A673 (cell line): ENCODE results near the gene FTCD. TPM values are rescaled to one million over a fixed set of nuclear protein-coding genes. Genes with fewer than 3 reads are reported as not detected.

Source experiments
- BruUV-seq: library from RNA; stranded (reverse); fragments of 400-500 nt; replicated peaks from 2 replicates; lab custom pipeline; 2021; lab: Mats Ljungman, UMichigan
- CTCF ChIA-PET: fragments of 300-600 bp; sonication (Branson Sonifier 250); formaldehyde crosslinking; loops from one replicate; lab custom pipeline; 2022; ENCODE audit warnings: antibody characterized with exemption; lab: Charles Lee
- POLR2A ChIA-PET: fragments of 300-600 bp; sonication (Branson Sonifier 250); formaldehyde crosslinking; loops from one replicate; lab custom pipeline; 2022; ENCODE audit warnings: antibody characterized with exemption; ENCODE audit not compliant: low non-redundant PET; lab: Charles Lee
- DNase-seq: peaks from one replicate; pipeline ENCODE4 v3.0.0-alpha.2; 2015; ENCODE audit warnings: low spot score
- H3K27ac ChIP-seq: fragments of 200-600 bp; sonication (generic); 2 replicates; pipeline ENCODE4 v1.5.1; 2016; ENCODE audit warnings: mixed run types, low read depth, mild to moderate bottlenecking, mixed read lengths, antibody characterized with exemption, low read length; ENCODE audit not compliant: poor library complexity, severe bottlenecking
- H3K27me3 ChIP-seq: fragments of 200-600 bp; sonication (generic); replicated peaks from 2 replicates; pipeline ENCODE4 v1.6.1; 2017; ENCODE audit warnings: mixed run types, low read depth, mild to moderate bottlenecking, mixed read lengths, antibody characterized with exemption, low read length; ENCODE audit not compliant: insufficient read depth, poor library complexity
- H3K36me3 ChIP-seq: fragments of 200-600 bp; sonication (generic); 2 replicates; pipeline ENCODE4 v1.6.1; 2016; ENCODE audit warnings: mixed run types, mild to moderate bottlenecking, mixed read lengths, antibody characterized with exemption, low read length; ENCODE audit not compliant: insufficient read depth, poor library complexity, severe bottlenecking
- H3K4me1 ChIP-seq: fragments of 200-600 bp; sonication (generic); 2 replicates; pipeline ENCODE4 v1.6.1; 2017; ENCODE audit warnings: mixed run types, mild to moderate bottlenecking, mixed read lengths, antibody characterized with exemption, low read length; ENCODE audit not compliant: insufficient read depth, poor library complexity, severe bottlenecking
- H3K4me3 ChIP-seq: fragments of 200-600 bp; sonication (generic); 2 replicates; pipeline ENCODE4 v1.5.1; 2016; ENCODE audit warnings: low read depth, mixed run types, mild to moderate bottlenecking, mixed read lengths, low read length; ENCODE audit not compliant: poor library complexity, severe bottlenecking
- H3K9me3 ChIP-seq: fragments of 200-600 bp; sonication (generic); 2 replicates; pipeline ENCODE4 v1.6.1; 2016; ENCODE audit warnings: mixed run types, low read depth, mild to moderate bottlenecking, mixed read lengths, antibody characterized with exemption, low read length; ENCODE audit not compliant: poor library complexity, severe bottlenecking
- CTCF ChIP-seq: fragments of 300-800, 200-600 bp; sonication (generic); conservative IDR thresholded peaks from 2 replicates; pipeline ENCODE4 v1.5.1; 2017; ENCODE audit warnings: low read depth, mild to moderate bottlenecking, antibody characterized with exemption, low read length, moderate library complexity, mixed read lengths
- EZH2 ChIP-seq: fragments of 200-600 bp; sonication (generic); IDR thresholded peaks from 2 replicates; pipeline ENCODE4 v1.6.1; 2017; ENCODE audit warnings: borderline replicate concordance, low read depth, mild to moderate bottlenecking, mixed read lengths, antibody characterized with exemption, low read length; ENCODE audit not compliant: poor library complexity, severe bottlenecking
- intact Hi-C: fragments of 100-400 bp; cut with micrococcal nuclease; formaldehyde crosslinking; loops from one replicate; pipeline ENCODE4 v1.10.0; 2022; ENCODE audit not compliant: unreplicated experiment
- total RNA-seq: library from RNA; stranded (reverse); gene quantifications from 2 replicates; pipeline ENCODE4 v1.2.3, GENCODE V29; 2021

The FTCD gene
- total RNA-seq, 1 experiment from 2014 or later = 5.4 TPM

GRCh38 chr21:46190491-46191131 lies 35.2 kb upstream of the FTCD start:
- no peaks in the 10 kb centered on the region for H3K9me3 ChIP-seq
- no peaks in the 10 kb centered on the region for H3K4me1 ChIP-seq
- BruUV-seq = TSS peak; percentile 51
- ChIA-PET POLR2A (interaction anchor here (0.7 kb wide), 1 partner anchor 135 kb away, joined by 5 read pairs; a partner anchor contains a TSS), CTCF (no interaction called here)
- no peak for DNase-seq
- H3K36me3 ChIP-seq = peaks cover 50% of the 10 kb centered on the region
- no peak overlapping the region for H3K4me3 ChIP-seq
- no peak overlapping the region for H3K27ac ChIP-seq
- intact Hi-C loops = no loop called here
- TF ChIP-seq CTCF = no peak
- TF ChIP-seq EZH2 = no peak
- no peaks in the 10 kb centered on the region for H3K27me3 ChIP-seq

- DNase-seq = no peak
- H3K4me3 ChIP-seq = no peak overlapping the region
- no peaks in the 10 kb centered on the region for H3K4me1 ChIP-seq
- TF ChIP-seq EZH2 = no peak
- TF ChIP-seq CTCF = no peak
- no peaks in the 10 kb centered on the region for H3K9me3 ChIP-seq
- intact Hi-C loops = no loop called here
- ChIA-PET CTCF (no interaction called here), POLR2A (interaction anchor here (0.7 kb wide), 1 partner anchor 136 kb away, joined by 5 read pairs; a partner anchor contains a TSS)
- H3K27ac ChIP-seq = no peak overlapping the region
- no TSS peak for BruUV-seq
- H3K27me3 ChIP-seq = no peaks in the 10 kb centered on the region
- H3K36me3 ChIP-seq = peaks cover 44% of the 10 kb centered on the region
These were observed 34.6 kb upstream of the FTCD start for GRCh38 chr21:46189959-46190490.

DNA sequence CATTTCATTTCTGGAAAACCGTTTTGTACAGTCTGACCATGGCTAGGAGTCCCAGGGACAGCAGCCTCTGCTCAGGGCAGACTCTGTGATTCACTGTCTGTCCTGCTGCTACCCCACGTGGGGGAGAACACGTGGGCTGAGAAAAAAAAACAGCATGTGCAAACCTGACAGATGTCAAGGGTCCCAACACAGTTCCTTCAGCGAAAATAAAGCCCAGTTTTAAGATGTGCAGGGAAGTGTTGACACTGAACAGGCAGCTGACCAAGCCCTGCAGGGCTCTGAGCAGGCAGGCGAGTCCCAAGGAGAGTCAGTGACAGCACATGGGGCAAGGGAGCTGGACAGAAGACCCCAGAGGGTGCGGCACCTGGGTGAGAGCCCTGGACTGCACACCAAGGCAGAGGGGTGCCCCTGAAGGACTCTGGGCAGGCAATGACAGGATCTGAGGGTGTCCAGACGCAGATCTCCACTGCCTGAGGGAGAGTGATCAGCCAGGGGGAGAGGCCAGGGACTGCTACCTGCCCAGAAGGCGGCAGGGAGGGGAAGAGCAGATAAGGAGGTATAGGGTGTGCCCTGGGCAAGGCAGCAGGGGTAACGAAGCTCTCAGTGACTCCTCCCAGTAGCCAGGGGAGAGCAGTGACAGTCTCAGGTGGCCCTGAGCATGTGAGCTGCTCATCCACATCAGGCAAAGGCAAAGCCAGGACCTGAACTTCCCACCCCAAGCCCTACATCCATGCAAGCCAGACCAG lies 34.0 kb upstream of the FTCD start:
- Histone ChIP-seq H3K4me3 (no peak overlapping the region), H3K27me3 (no peaks in the 10 kb centered on the region), H3K27ac (no peak overlapping the region), H3K4me1 (no peaks in the 10 kb centered on the region), H3K36me3 (peaks cover 38% of the 10 kb centered on the region), H3K9me3 (no peaks in the 10 kb centered on the region)
- TF ChIP-seq EZH2 = no peak
- TF ChIP-seq CTCF = no peak
- DNase-seq = no peak
- no TSS peak for BruUV-seq
- intact Hi-C loops = no loop called here
- ChIA-PET POLR2A (interaction anchor here (0.7 kb wide), 1 partner anchor 136 kb away, joined by 5 read pairs; a partner anchor contains a TSS), CTCF (no interaction called here)
